Measurements from ENCODE around the gene ZNF689.

ZNF689 gene

DNA sequence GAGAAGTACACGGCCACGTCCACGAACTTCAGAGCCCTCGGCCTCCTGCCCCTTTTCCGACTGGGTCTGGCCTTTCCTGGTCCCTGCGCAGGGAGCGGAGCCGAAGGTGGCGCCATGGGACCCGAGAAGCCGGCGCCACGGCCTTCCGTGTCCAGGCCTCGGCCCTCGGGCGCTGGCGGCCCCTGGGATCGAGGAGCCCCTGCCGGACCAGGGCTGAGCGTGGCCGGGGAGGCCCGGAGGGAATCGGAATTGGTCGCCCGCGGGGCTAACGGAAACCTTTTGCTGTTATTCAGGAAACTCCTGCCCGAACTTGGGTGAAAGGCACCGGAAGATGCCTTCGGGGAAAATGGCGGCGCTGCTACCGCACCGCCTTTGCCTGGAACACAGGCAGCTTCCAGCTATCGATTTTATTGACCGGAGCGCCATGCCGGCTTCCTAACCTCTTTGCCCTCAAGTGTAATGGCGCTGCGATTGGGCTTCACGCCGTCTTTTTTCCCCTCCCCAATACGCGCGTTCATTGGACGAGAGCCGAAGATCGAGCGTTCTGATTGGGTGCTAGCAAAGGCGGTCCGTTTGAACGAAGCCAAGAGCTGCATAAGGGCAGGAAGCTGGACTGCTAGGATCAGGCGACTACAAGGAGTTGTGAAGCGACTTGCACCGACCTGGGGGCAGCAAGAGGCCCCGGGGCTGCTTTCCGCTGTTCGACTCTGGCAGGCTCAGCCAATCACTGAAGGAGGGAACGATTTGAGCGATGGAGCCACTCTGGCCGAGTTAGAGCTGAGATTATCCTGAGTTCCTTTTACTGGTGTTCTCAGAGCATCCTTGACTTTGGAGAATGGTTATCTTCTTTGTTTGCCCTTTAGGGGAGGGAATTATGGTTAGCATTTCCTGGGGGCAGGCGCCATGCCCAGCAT lies at the start of gene ZNF689:
Gene ZNF689, minus strand, starts transcription at position 464 of the 914 bp plus-strand sequence. Its CDS starts 348 bp downstream, at position 116.
- Histone ChIP-seq H3K9me3 (ENCODE audit: control insufficient read depth, insufficient read depth, low read length) (no peaks in the 10 kb centered on the region), H3K4me3 (ENCODE audit: low read depth, low read length) (peak within 1 kb of the TSS; percentile 98), H3K27me3 (ENCODE audit: control insufficient read depth, insufficient read depth, low read length) (no peaks in the 10 kb centered on the region), H3K9ac (ENCODE audit: low read depth, low read length) (peak within 1 kb of the TSS; percentile 98), H3K4me1 (ENCODE audit: control insufficient read depth, insufficient read depth, low read length) (peaks cover 4% of the 10 kb centered on the region; the same call in 1 of the 2 replicates), H3K27ac (ENCODE audit: low read depth, low read length) (peak within 1 kb of the TSS; percentile 97), H3K36me3 (ENCODE audit: control insufficient read depth, insufficient read depth, low read length) (peaks cover 25% of the 10 kb centered on the region)

DNA sequence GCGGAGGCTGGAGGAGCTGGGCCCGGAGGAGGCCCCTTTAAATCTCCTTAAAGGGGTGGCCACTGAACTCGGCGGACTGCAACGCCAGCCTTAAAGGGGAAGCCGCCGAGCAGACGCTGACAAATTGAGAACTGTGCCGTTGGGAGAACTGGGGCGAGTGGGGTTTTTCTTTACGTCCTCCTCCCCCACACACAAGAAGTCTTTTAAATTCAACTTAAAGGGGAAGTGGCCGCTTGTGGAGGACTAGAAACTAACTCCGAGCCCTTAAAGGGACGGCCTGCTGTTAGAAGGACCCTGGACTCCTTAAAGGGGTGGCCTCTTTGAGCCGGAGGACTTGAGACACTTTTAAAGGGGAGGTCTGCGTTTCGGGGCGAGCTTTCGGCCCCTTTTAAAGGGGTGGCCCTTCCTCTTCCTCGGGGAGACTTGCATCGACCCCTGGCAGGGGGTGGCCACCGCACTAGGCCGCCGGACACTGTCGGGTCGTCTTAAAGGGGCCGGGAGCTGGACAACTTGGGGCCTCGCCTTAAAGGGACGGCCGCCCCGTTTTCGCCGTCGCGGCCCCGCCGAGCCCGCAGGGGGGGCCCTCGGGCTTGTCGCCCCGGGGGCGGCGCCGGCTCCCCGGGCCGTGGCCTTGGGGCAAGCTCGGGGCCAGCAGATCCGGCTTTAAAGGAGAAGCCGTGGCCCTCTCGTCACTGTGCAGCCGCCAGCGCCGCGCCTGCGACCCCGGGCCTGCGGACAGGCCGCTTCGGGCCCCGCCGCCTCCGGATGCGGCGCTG lies 48.7 kb upstream of the ZNF689 start:
- Histone ChIP-seq H3K4me1 (ENCODE audit: control insufficient read depth, insufficient read depth, low read length) (0 out of 2 replicates have a peak, but pooled peaks cover 3% of the 10 kb centered on the region), H3K27me3 (ENCODE audit: control insufficient read depth, insufficient read depth, low read length) (peaks cover 38% of the 10 kb centered on the region)

DNA sequence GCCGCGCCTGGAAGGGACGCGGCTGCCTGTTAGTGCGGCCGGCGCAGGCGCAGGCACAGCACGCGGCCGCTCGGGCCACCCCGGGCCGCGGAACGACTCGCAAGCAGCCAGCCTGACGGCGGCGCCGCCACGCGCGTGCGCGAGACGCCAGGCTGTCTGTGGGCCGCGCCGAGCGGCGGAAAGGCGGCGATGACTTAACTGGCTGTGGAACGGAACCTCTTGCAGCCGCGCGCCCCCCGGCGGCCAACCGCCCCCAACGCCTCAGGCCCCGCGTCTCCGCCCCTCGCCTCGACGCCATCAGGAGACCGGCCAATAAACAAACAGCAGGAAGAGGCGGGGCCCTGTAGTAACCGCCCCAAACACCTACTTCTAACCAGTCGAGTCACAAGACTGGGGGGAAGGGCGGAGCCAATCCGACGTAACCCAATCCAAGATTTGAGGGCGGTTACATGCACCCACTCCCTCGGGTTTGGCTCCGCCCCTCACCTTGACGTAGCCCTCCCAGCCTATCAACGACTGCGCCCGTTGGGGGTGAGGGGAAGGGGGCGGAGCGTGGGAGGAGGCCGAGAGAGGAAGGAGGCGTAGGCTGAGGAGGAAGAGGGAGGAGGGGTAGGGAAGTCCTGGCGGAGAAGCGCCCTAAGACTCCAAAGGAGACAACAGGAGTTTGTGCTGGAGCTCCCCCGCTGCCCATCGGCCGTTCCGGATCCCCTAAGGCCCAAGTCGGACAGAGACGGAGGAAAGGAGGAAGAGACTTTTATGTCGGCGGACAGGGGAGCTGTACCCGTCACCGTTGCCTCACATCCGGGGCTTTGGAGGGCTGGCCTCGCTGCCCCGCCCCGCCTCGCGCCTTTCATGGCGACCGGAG lies 47.9 kb upstream of the ZNF689 start, which contains the start of gene FBRS:
Gene FBRS, plus strand, starts transcription at position 566 of the 865 bp plus-strand sequence. CDS start 1,088 bp downstream, outside the sequence.
- H3K27me3 ChIP-seq (ENCODE audit: control insufficient read depth, insufficient read depth, low read length) = peaks cover 34% of the 10 kb centered on the region
- 0 out of 2 replicates have a peak, but pooled peaks cover 3% of the 10 kb centered on the region for H3K4me1 ChIP-seq (ENCODE audit: control insufficient read depth, insufficient read depth, low read length)
- H3K36me3 ChIP-seq (ENCODE audit: control insufficient read depth, insufficient read depth, low read length) = peaks cover 21% of the 10 kb centered on the region
- H3K4me3 ChIP-seq (ENCODE audit: low read depth, low read length) = peak within 1 kb of the TSS; percentile 99
- peak within 1 kb of the TSS; percentile 81 for H3K9ac ChIP-seq (ENCODE audit: low read depth, low read length)
- no peaks in the 10 kb centered on the region for H3K9me3 ChIP-seq (ENCODE audit: control insufficient read depth, insufficient read depth, low read length)
- peak within 1 kb of the TSS; percentile 98 for H3K27ac ChIP-seq (ENCODE audit: low read depth, low read length)

More for the DNA sequence above, 48.7 kb upstream of the ZNF689 start:
- Histone ChIP-seq H3K27ac (ENCODE audit: low read depth, low read length) (peak overlapping the region; percentile 98), H3K9me3 (ENCODE audit: control insufficient read depth, insufficient read depth, low read length) (no peaks in the 10 kb centered on the region), H3K36me3 (ENCODE audit: control insufficient read depth, insufficient read depth, low read length) (peaks cover 26% of the 10 kb centered on the region), H3K9ac (ENCODE audit: low read depth, low read length) (peak overlapping the region; percentile 81; the same call in 1 of the 2 replicates), H3K4me3 (ENCODE audit: low read depth, low read length) (peak overlapping the region; percentile 99)

DNA sequence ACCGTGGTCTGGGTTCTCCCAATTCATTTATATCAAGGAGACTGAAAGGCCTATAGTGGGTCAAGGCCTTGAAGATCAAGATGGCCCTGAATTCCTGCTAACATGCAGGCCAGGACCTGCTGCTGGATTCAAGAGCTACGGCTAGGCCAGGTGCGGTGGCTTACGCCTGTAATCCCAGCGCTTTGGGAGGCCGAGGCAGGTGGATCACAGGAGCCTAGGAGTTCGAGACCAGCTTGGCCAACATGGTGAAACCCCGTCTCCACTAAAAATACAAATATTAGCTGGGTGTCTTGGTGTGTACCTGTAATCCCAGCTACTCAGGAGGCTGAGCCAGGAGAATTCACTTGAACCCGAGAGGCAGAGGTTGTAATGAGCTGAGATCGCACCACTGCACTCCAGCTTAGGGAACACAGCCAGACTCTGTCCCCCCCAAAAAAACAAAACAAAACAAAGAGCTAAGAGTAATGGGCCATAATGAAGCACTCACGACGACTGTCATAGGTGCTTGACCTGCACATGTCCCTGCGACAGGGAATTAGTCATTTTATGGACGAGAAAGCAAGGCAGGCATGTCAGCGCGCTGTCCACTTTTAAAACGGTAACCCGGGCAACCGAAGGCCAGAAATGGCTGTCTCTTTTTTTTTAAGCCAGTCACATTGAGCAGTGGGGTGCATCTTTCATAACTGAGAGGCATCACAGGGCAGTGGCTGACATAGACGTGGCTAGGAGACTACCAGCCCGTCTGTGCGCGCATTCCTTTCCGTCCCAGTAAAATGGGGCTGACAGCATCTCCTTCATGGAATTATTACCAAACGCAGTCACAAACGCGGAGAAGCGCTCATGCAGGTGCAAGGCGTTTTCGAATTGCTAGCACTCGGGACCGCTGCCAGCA lies 47.0 kb upstream of the ZNF689 start:
- H3K9ac ChIP-seq (ENCODE audit: low read depth, low read length) = no peak overlapping the region
- peak overlapping the region; percentile 71 for H3K27ac ChIP-seq (ENCODE audit: low read depth, low read length)
- H3K36me3 ChIP-seq (ENCODE audit: control insufficient read depth, insufficient read depth, low read length) = peaks cover 12% of the 10 kb centered on the region
- peak overlapping the region; percentile 64 for H3K4me3 ChIP-seq (ENCODE audit: low read depth, low read length)
- H3K27me3 ChIP-seq (ENCODE audit: control insufficient read depth, insufficient read depth, low read length) = peaks cover 32% of the 10 kb centered on the region
- H3K4me1 ChIP-seq (ENCODE audit: control insufficient read depth, insufficient read depth, low read length) = 0 out of 2 replicates have a peak, but pooled peaks cover 3% of the 10 kb centered on the region
- no peaks in the 10 kb centered on the region for H3K9me3 ChIP-seq (ENCODE audit: control insufficient read depth, insufficient read depth, low read length)

DNA sequence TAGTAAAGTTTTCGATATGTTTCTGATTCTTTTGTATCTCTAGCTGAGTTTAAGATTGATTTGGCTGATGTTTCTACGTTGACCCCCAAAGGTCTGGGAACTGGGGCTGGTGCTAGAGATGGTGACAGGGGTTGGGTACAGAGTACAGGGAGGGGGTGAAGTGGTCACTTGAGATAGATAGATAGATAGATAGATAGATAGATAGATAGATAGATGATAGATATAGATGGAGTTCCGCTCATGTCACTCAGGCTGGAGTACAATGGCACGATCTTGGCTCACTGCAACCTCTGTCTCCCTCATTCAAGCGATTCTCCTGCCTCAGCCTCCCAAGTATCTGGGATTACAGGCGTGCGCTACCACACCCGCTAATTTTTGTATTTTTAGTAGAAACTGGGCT lies 46.2 kb upstream of the ZNF689 start:
- Histone ChIP-seq H3K27ac (ENCODE audit: low read depth, low read length) (no peak overlapping the region), H3K36me3 (ENCODE audit: control insufficient read depth, insufficient read depth, low read length) (peaks cover 8% of the 10 kb centered on the region; the same call in 1 of the 2 replicates), H3K9ac (ENCODE audit: low read depth, low read length) (no peak overlapping the region), H3K4me1 (ENCODE audit: control insufficient read depth, insufficient read depth, low read length) (0 out of 2 replicates have a peak, but pooled peaks cover 3% of the 10 kb centered on the region), H3K27me3 (ENCODE audit: control insufficient read depth, insufficient read depth, low read length) (peaks cover 33% of the 10 kb centered on the region), H3K9me3 (ENCODE audit: control insufficient read depth, insufficient read depth, low read length) (no peaks in the 10 kb centered on the region), H3K4me3 (ENCODE audit: low read depth, low read length) (no peak overlapping the region)

DNA sequence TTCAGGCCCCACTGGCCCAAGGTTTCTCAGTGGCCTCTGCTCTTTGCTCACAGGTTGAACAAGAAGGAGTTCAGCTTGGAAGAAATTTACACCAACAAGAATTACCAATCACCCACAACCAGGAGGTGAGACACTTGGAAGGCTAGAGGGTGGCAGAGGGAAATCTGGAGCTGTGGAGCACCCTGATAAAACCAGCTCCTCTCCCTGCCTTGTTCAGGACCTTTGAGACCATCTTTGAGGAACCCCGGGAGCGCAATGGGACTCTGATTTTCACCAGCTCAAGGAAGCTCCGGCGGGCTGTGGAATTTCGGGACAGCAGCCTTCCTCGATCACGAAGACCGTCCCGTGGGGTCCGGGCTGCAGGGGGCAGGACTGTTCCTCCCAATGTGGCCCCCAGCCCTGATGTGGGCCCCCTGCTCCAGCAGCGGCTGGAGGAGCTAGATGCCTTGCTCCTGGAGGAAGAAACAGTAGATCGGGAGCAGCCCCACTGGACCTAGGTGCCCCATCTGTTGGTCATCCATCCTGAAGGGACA lies 45.7 kb upstream of the ZNF689 start:
- Histone ChIP-seq H3K4me1 (ENCODE audit: control insufficient read depth, insufficient read depth, low read length) (0 out of 2 replicates have a peak, but pooled peaks cover 3% of the 10 kb centered on the region), H3K27ac (ENCODE audit: low read depth, low read length) (no peak overlapping the region), H3K36me3 (ENCODE audit: control insufficient read depth, insufficient read depth, low read length) (peaks cover 3% of the 10 kb centered on the region; the same call in 1 of the 2 replicates), H3K27me3 (ENCODE audit: control insufficient read depth, insufficient read depth, low read length) (peaks cover 28% of the 10 kb centered on the region), H3K9me3 (ENCODE audit: control insufficient read depth, insufficient read depth, low read length) (no peaks in the 10 kb centered on the region), H3K9ac (ENCODE audit: low read depth, low read length) (no peak overlapping the region), H3K4me3 (ENCODE audit: low read depth, low read length) (no peak overlapping the region)

DNA sequence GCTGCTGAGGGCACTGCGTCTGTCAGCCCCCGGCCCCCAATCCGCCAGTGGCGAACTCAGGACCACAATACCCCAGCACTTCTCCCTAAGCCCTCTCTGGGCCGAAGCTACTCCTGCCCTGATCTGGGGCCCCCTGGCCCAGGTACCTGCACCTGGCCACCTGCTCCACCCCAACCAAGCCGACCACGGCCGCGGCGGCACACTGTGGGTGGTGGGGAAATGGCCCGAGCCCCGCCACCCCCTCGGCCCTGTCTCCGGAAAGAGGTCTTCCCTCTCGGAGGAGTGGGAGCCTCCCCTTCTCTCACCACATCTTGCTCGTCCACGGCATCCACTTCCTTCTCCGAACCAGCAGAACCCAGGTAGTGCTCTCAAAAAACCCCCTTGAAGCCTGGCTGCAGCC lies 44.7 kb upstream of the ZNF689 start:
- no peak overlapping the region for H3K27ac ChIP-seq (ENCODE audit: low read depth, low read length)
- H3K27me3 ChIP-seq (ENCODE audit: control insufficient read depth, insufficient read depth, low read length) = peaks cover 17% of the 10 kb centered on the region
- 0 out of 2 replicates have a peak, but pooled peaks cover 2% of the 10 kb centered on the region for H3K4me1 ChIP-seq (ENCODE audit: control insufficient read depth, insufficient read depth, low read length)
- H3K4me3 ChIP-seq (ENCODE audit: low read depth, low read length) = no peak overlapping the region
- H3K36me3 ChIP-seq (ENCODE audit: control insufficient read depth, insufficient read depth, low read length) = peaks cover 3% of the 10 kb centered on the region; the same call in 1 of the 2 replicates
- H3K9ac ChIP-seq (ENCODE audit: low read depth, low read length) = no peak overlapping the region
- H3K9me3 ChIP-seq (ENCODE audit: control insufficient read depth, insufficient read depth, low read length) = no peaks in the 10 kb centered on the region

DNA sequence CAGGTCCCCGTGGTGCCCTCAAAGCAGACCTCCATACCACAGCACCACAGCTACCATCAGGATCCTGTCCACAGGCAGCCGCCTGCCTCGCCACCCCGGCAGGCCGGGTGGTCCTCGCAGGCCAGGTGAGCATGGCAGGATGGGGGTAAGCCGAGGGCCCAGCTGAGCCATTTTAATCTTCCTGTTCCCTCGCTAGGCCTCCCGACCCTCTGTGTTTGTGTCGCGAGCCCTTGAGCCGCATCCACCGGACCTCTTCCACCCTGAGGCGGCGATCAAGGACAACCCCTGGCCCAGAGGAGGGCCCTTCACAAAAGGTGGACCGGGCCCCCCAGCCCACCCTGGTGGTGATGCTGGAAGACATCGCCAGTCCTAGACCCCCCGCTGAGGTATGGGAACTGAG lies 42.5 kb upstream of the ZNF689 start:
- Histone ChIP-seq H3K36me3 (ENCODE audit: control insufficient read depth, insufficient read depth, low read length) (peaks cover 3% of the 10 kb centered on the region; the same call in 1 of the 2 replicates), H3K9me3 (ENCODE audit: control insufficient read depth, insufficient read depth, low read length) (no peaks in the 10 kb centered on the region), H3K9ac (ENCODE audit: low read depth, low read length) (no peak overlapping the region), H3K27ac (ENCODE audit: low read depth, low read length) (no peak overlapping the region), H3K4me3 (ENCODE audit: low read depth, low read length) (no peak overlapping the region), H3K4me1 (ENCODE audit: control insufficient read depth, insufficient read depth, low read length) (no peaks in the 10 kb centered on the region), H3K27me3 (ENCODE audit: control insufficient read depth, insufficient read depth, low read length) (peaks cover 15% of the 10 kb centered on the region)

DNA sequence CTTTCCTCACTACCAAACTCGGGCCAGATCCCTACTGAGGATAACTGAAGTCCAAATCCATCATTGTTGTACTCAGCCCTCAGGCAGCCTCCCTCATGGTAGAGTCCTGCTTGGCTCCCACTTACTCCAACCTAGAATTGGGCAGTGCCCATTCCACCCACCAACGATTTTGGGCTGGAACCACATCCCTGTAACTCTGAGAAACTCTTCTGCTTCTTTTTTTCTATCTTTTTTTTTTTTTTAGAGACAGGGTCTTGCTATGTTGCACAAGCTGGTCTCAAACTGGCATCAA lies 41.8 kb upstream of the ZNF689 start:
- Histone ChIP-seq H3K4me3 (ENCODE audit: low read depth, low read length) (peak overlapping the region; percentile 67), H3K9ac (ENCODE audit: low read depth, low read length) (no peak overlapping the region), H3K4me1 (ENCODE audit: control insufficient read depth, insufficient read depth, low read length) (no peaks in the 10 kb centered on the region), H3K9me3 (ENCODE audit: control insufficient read depth, insufficient read depth, low read length) (no peaks in the 10 kb centered on the region), H3K27ac (ENCODE audit: low read depth, low read length) (no peak overlapping the region), H3K36me3 (ENCODE audit: control insufficient read depth, insufficient read depth, low read length) (peaks cover 3% of the 10 kb centered on the region; the same call in 1 of the 2 replicates), H3K27me3 (ENCODE audit: control insufficient read depth, insufficient read depth, low read length) (peaks cover 14% of the 10 kb centered on the region)

Data from HUES48 (cell line).